H1 (cell line): ENCODE measurements around the gene KRT78. TPM values are rescaled to one million over a fixed set of nuclear protein-coding genes. Genes with fewer than 3 reads are reported as not detected.

ENCODE experiments used
- ASH2L ChIP-seq: fragments of 200-600, 300-600 bp; sonication (generic); IDR thresholded peaks from one replicate; pipeline ENCODE4 v1.7.1; 2017; ENCODE audit warnings: low read length
- BRCA1 ChIP-seq: IDR thresholded peaks from 2 replicates; pipeline ENCODE4 v1.6.1; 2012; ENCODE audit warnings: low read depth, low read length, improper control_type of control experiment
- CTCF ChIP-seq, 3 experiments: IDR thresholded peaks; 1 replicate in 2 of 3; 2 replicates in 1 of 3; pipeline versions ENCODE4 v1.5.1 to v1.6.1; 2011; ENCODE audit warnings: low read length in 3 of 3, mild to moderate bottlenecking in 3 of 3, inconsistent platforms in 2 of 3, low read depth in 1 of 3, moderate library complexity in 1 of 3; ENCODE audit not compliant: insufficient read depth in 1 of 3; ENCODE audit errors: control extremely low read depth in 1 of 3
- E2F6 ChIP-seq: IDR thresholded peaks from 2 replicates; pipeline ENCODE4 v1.6.1; 2012; ENCODE audit warnings: inconsistent platforms
- EP300 ChIP-seq, 2 experiments: IDR thresholded peaks; 1 replicate in 1 of 2; 2 replicates in 1 of 2; pipeline ENCODE4 v1.6.1; 2011 to 2012; ENCODE audit warnings: low read depth in 2 of 2, low read length in 2 of 2, mild to moderate bottlenecking in 2 of 2, borderline replicate concordance in 1 of 2, inconsistent platforms in 1 of 2, moderate library complexity in 1 of 2
- GTF2F1 ChIP-seq: IDR thresholded peaks from 2 replicates; pipeline ENCODE4 v1.6.1; 2012; ENCODE audit warnings: low read depth, low read length, improper control_type of control experiment, borderline replicate concordance
- JUND ChIP-seq: IDR thresholded peaks from 2 replicates; pipeline ENCODE4 v1.6.1; 2011; ENCODE audit warnings: mild to moderate bottlenecking, improper control_type of control experiment, low read length
- KDM1A ChIP-seq: fragments of 200-600, 300-600 bp; sonication (generic); IDR thresholded peaks from 2 replicates; pipeline ENCODE4 v1.7.1; 2016; ENCODE audit warnings: mild to moderate bottlenecking, low read length, borderline replicate concordance
- KDM4A ChIP-seq: IDR thresholded peaks from one replicate; pipeline ENCODE4 v1.7.1; 2012; ENCODE audit warnings: low read depth, mild to moderate bottlenecking, moderate library complexity, low read length, inconsistent platforms; ENCODE audit not compliant: severe bottlenecking
- KDM5A ChIP-seq: fragments of 200-600 bp; IDR thresholded peaks from 2 replicates; pipeline ENCODE4 v1.7.1; 2012; ENCODE audit warnings: mild to moderate bottlenecking, low read length, inconsistent platforms, mixed read lengths
- POLR2A ChIP-seq, 2 experiments: IDR thresholded peaks; 1 replicate in 1 of 2; 2 replicates in 1 of 2; pipeline ENCODE4 v1.6.1; 2011; ENCODE audit warnings: low read depth in 2 of 2, low read length in 2 of 2, mild to moderate bottlenecking in 2 of 2; ENCODE audit errors: control extremely low read depth in 1 of 2
- RAD21 ChIP-seq, 2 experiments: IDR thresholded peaks in 1 of 2; conservative IDR thresholded peaks in 1 of 2; 2 replicates each; pipeline ENCODE4 v1.6.1; 2011; ENCODE audit warnings: low read depth in 2 of 2, low read length in 2 of 2, improper control_type of control experiment in 1 of 2, inconsistent platforms in 1 of 2, mild to moderate bottlenecking in 1 of 2, moderate library complexity in 1 of 2
- SP1 ChIP-seq: IDR thresholded peaks from 2 replicates; pipeline ENCODE4 v1.6.1; 2011; ENCODE audit warnings: low read depth, low read length
- SRF ChIP-seq: IDR thresholded peaks from 2 replicates; pipeline ENCODE4 v1.6.1; 2011; ENCODE audit warnings: mild to moderate bottlenecking, low read depth, low read length, moderate library complexity
- SUZ12 ChIP-seq: fragments of 200-600 bp; sonication (generic); IDR thresholded peaks from 2 replicates; pipeline ENCODE4 v1.6.1; 2012; ENCODE audit warnings: mild to moderate bottlenecking, inconsistent platforms, low read length, moderate library complexity, mixed read lengths
- TBP ChIP-seq: IDR thresholded peaks from 2 replicates; pipeline ENCODE4 v1.6.1; 2011; ENCODE audit warnings: low read depth, low read length, improper control_type of control experiment
- TCF12 ChIP-seq: IDR thresholded peaks from 2 replicates; pipeline ENCODE4 v1.6.1; 2011; ENCODE audit warnings: low read depth, mild to moderate bottlenecking, low read length
- ZNF274 ChIP-seq: IDR thresholded peaks from 2 replicates; pipeline ENCODE4 v1.7.0; 2012; ENCODE audit warnings: low read length, borderline replicate concordance; ENCODE audit errors: extremely low read depth
- polyA plus RNA-seq, 7 experiments: library from polyadenylated mRNA; depleted of rRNA in 3 of 7; stranded (reverse) in 5 of 7; unstranded in 2 of 7; fragments of >200 nt in 5 of 7; fragments of 200-250 nt in 2 of 7; gene quantifications; 1 replicate in 5 of 7; 2 replicates in 1 of 7; 4 replicates in 1 of 7; pipeline versions ENCODE4 v1.2.1 to v1.2.3, GENCODE V29; 2011 to 2013; ENCODE audit warnings: missing spikeins in 2 of 7, mixed read lengths in 2 of 7
- total RNA-seq: library from RNA; stranded (reverse); fragmentation: NEBNext Ultra II Directional; extraction: Animal tissue kit (Norgen Biotek cat#: 25700); gene quantifications from 2 replicates; pipeline ENCODE4 v1.2.1, GENCODE V29; 2021

Gene KRT78
- total and polyA plus RNA-seq, 2 of the 8 experiments (the other 6 are each of a cell fraction or from before 2014, with no cell fraction given), result not detected

GRCh38 chr12:52865090-52865944, 16.5 kb upstream of the KRT78 start (continued):
- TF ChIP-seq E2F6 (peak; percentile 27; the same call in 1 of the 2 replicates), SRF (no peak), BRCA1 (no peak), TBP (no peak), EP300 (IDR thresholded peaks at IDR 0.05; ENCODE audit: borderline replicate concordance in 1 of 2, low read depth in 2 of 2, low read length in 2 of 2) (no peak), ZNF274 (no peak), GTF2F1 (no peak), JUND (no peak), SP1 (peak; percentile 82), KDM4A (no peak), POLR2A (IDR thresholded peaks at IDR 0.05; ENCODE audit: control extremely low read depth in 1 of 2, low read depth in 2 of 2, low read length in 2 of 2) (no peak), ASH2L (no peak), TCF12 (0 out of 2 replicates have a peak, but pooled peaks have one; percentile 52), KDM1A (no peak), SUZ12 (no peak), CTCF (IDR thresholded peaks at IDR 0.05; ENCODE audit: control extremely low read depth in 1 of 3, insufficient read depth in 1 of 3, low read depth in 1 of 3, low read length in 3 of 3) (peak; percentile 84 to 95 (median 94)), KDM5A (no peak), RAD21 (IDR thresholded peaks at IDR 0.05 in 1 of 2, conservative IDR thresholded peaks at IDR 0.05 in 1 of 2; ENCODE audit: low read depth in 2 of 2, low read length in 2 of 2) (peak; percentile 91 to 92)
